GM12878 (cell line): ENCODE data around the gene UTF1. TPM values are rescaled to one million over a fixed set of nuclear protein-coding genes. Genes with fewer than 3 reads are reported as not detected.

Source experiments
- ATAC-seq: fragments of 200-7000 bp; cut with Tn5 transposase; 3 replicates; pipeline ENCODE4 v1.9.1; 2020; ENCODE audit warnings: mild to moderate bottlenecking, moderate library complexity
- BruUV-seq: library from RNA; stranded (reverse); fragments of 400-500 nt; replicated peaks from 2 replicates; lab custom pipeline; 2021; lab: Mats Ljungman, UMichigan
- CTCF ChIA-PET: fragments of 300-600 bp; sonication (Branson Sonifier 250); formaldehyde crosslinking; extraction: SDS; loops from one replicate; lab custom pipeline; 2021; ENCODE audit warnings: inconsistent platforms; lab: Yijun Ruan, JAX
- POLR2A ChIA-PET: fragments of 350-600 bp; formaldehyde crosslinking; extraction: SDS; loops from one replicate; lab custom pipeline; 2021; ENCODE audit warnings: inconsistent platforms; lab: Charles Lee
- RAD21 ChIA-PET: fragments of 300-600 bp; sonication (Branson Sonifier 250); formaldehyde crosslinking; loops from one replicate; lab custom pipeline; 2023; ENCODE audit warnings: antibody characterized with exemption; ENCODE audit not compliant: unreplicated experiment; lab: Charles Lee
- SMC1A ChIA-PET: fragments of 300-600 bp; sonication (Branson Sonifier 250); formaldehyde crosslinking; loops from one replicate; lab custom pipeline; 2023; ENCODE audit not compliant: unreplicated experiment, uncharacterized antibody; lab: Charles Lee
- DNase-seq: peaks from one replicate; pipeline ENCODE4 v3.0.0-alpha.2; 2011; ENCODE audit warnings: low read depth, low spot score
- FAIRE-seq: peaks from 3 replicates; lab custom pipeline; 2011; peaks lifted over from hg19 to GRCh38; lab: Jason Lieb, UNC
- H2AFZ ChIP-seq: 2 replicates; pipeline ENCODE4 v1.6.0; 2011; ENCODE audit warnings: low read depth, low read length, control low read depth; ENCODE audit not compliant: control insufficient read depth
- H3K27ac ChIP-seq: 2 replicates; pipeline ENCODE4 v1.5.1; 2011; ENCODE audit warnings: control low read depth; ENCODE audit not compliant: control insufficient read depth, insufficient read depth
- H3K27me3 ChIP-seq, 2 experiments: replicated peaks in 1 of 2; 2 replicates each; pipeline versions ENCODE4 v1.6.0 to v1.6.1; 2011; ENCODE audit warnings: low read length in 1 of 2; ENCODE audit not compliant: control insufficient read depth in 2 of 2, insufficient read depth in 2 of 2
- H3K36me3 ChIP-seq, 2 experiments: 2 replicates each; pipeline ENCODE4 v1.5.1; 2011; ENCODE audit warnings: low read length in 1 of 2; ENCODE audit not compliant: control insufficient read depth in 2 of 2, insufficient read depth in 2 of 2
- H3K4me1 ChIP-seq: 2 replicates; pipeline ENCODE4 v1.6.1; 2011; ENCODE audit warnings: mild to moderate bottlenecking, low read length, moderate library complexity, mixed read lengths; ENCODE audit not compliant: control insufficient read depth, insufficient read depth
- H3K4me2 ChIP-seq: 2 replicates; pipeline ENCODE4 v1.6.0; 2011; ENCODE audit warnings: control low read depth; ENCODE audit not compliant: control insufficient read depth, insufficient read depth
- H3K4me3 ChIP-seq: fragments of 200-600 bp; sonication (generic); 2 replicates; pipeline ENCODE4 v1.5.1; 2016
- H3K79me2 ChIP-seq: 2 replicates; pipeline ENCODE4 v1.6.0; 2011; ENCODE audit warnings: low read length; ENCODE audit not compliant: control insufficient read depth, insufficient read depth
- H3K9ac ChIP-seq: 2 replicates; pipeline ENCODE4 v1.8.0; 2011; ENCODE audit warnings: low read length, control low read depth, mixed read lengths; ENCODE audit not compliant: control insufficient read depth, insufficient read depth
- H3K9me3 ChIP-seq: replicated peaks from 3 replicates; pipeline ENCODE4 v1.5.1; 2011; ENCODE audit warnings: mild to moderate bottlenecking, low read length; ENCODE audit not compliant: control insufficient read depth, insufficient read depth
- H4K20me1 ChIP-seq: 2 replicates; pipeline ENCODE4 v1.6.0; 2011; ENCODE audit not compliant: control insufficient read depth, insufficient read depth
- MTA2 ChIP-seq: fragments of 450-650 bp; IDR thresholded peaks from 2 replicates; pipeline ENCODE4 v1.6.1; 2016; ENCODE audit warnings: low read depth, mild to moderate bottlenecking, moderate library complexity
- NFYA ChIP-seq: IDR thresholded peaks from 2 replicates; pipeline ENCODE4 v1.6.1; 2011; ENCODE audit warnings: low read depth, mild to moderate bottlenecking, low read length, improper control_type of control experiment, borderline replicate concordance
- SIN3A ChIP-seq: IDR thresholded peaks from 2 replicates; pipeline ENCODE4 v1.6.1; 2012; ENCODE audit warnings: low read depth, low read length, improper control_type of control experiment
- TARDBP ChIP-seq: IDR thresholded peaks from 2 replicates; pipeline ENCODE4 v1.6.1; 2016; ENCODE audit warnings: borderline replicate concordance
- TCF12 ChIP-seq: IDR thresholded peaks from 2 replicates; pipeline ENCODE4 v1.6.1; 2011; ENCODE audit warnings: low read depth, mild to moderate bottlenecking, low read length
- ZNF217 ChIP-seq: fragments of 450-650 bp; IDR thresholded peaks from 2 replicates; pipeline ENCODE4 v1.6.1; 2017; ENCODE audit warnings: antibody characterized with exemption, mild to moderate bottlenecking
- ZNF274 ChIP-seq: IDR thresholded peaks from one replicate; pipeline ENCODE4 v1.8.0; 2011; ENCODE audit not compliant: insufficient read length, insufficient read depth
- WGBS: methylation state at CpG from one replicate; pipeline ENCODE4 v1.1.6; 2016; ENCODE audit warnings: low lambda C conversion rate; ENCODE audit not compliant: insufficient replicate concordance, insufficient coverage; ENCODE audit errors: missing lambda C conversion rate; 5-methylcytosine and 5-hydroxymethylcytosine counted together
- in situ Hi-C: fragments of 300-500 bp; cut with MboI; formaldehyde crosslinking; loops from 9 replicates; pipeline ENCODE4 v1.14.3; 2018; ENCODE audit warnings: mixed read lengths
- intact Hi-C: fragments of 100-400 bp; cut with micrococcal nuclease; formaldehyde crosslinking; loops from one replicate; pipeline ENCODE4 v1.14.2; 2022; ENCODE audit not compliant: unreplicated experiment
- polyA plus RNA-seq, 11 experiments: library from polyadenylated mRNA; depleted of rRNA in 4 of 11; unstranded in 6 of 11; stranded (reverse) in 5 of 11; fragments of >200 nt; fragmentation: Nextera tagmentation in 4 of 11; fragmentation: Illumina TruSeq in 1 of 11; extraction: Ambion mirVana in 4 of 11; extraction: Trizol in 1 of 11; gene quantifications; 1 replicate in 1 of 11; 2 replicates in 10 of 11; pipeline versions ENCODE4 v1.2.1 to v1.2.3, GENCODE V29; 2011 to 2016; ENCODE audit warnings: inconsistent platforms in 2 of 11, missing spikeins in 2 of 11, low read depth in 1 of 11
- total RNA-seq, 4 experiments: library from RNA; depleted of rRNA in 3 of 4; stranded (reverse); fragments of >200 nt in 3 of 4; fragmentation: Illumina TruSeq in 1 of 4; extraction: Trizol in 1 of 4; gene quantifications; 2 replicates each; pipeline versions ENCODE4 v1.2.1 to v1.2.3, GENCODE V29; 2013 to 2021
- TF ChIP-seq, protein P1 (sequence below): fragments of 450-650 bp; IDR thresholded peaks from 2 replicates; pipeline ENCODE4 v1.6.1; 2016; ENCODE audit warnings: mild to moderate bottlenecking, moderate library complexity, borderline replicate concordance

Gene UTF1
- total and polyA plus RNA-seq, 10 of the 15 experiments (the other 5 are each of a cell fraction or from before 2014, with no cell fraction given) = not detected

DNA sequence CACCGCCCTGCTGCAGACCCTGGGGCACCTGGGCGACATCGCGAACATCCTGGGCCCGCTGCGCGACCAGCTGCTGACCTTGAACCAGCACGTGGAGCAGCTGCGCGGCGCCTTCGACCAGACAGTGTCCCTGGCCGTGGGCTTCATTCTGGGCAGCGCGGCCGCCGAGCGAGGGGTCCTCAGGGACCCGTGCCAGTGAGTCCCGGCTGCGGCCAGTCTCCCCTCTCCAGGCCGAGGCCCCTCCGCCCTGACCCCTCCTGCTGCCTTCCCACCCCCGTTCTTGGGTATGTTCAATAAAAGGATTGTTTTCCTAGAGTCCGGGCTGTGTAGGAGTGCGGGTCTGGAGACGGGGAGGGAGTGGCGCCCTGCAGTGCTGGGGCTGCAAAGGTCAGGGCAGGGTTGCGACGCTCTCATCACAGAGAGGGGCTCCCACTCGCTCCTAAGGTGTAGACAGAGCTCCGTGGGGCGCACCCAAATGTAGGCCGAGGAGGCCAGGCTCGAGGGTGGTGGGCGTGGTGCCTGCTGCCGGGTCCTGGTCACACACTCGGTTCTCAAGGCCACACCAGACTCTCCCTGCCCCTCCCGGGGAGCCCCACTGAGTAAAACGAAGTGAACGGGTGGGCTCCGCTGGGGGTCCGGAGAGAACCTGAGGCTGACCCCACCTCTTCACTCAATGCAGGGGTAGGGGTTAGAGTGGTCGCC, 1.4 kb downstream of the UTF1 start:
- Histone ChIP-seq H3K36me3 (no peaks in the 10 kb centered on the region), H3K27me3 (peaks cover 1 to 3% of the 10 kb centered on the region in 2 experiments; a peak in 2 of 4 replicates), H3K4me2 (no peak overlapping the region), H3K4me3 (no peak overlapping the region), H3K4me1 (no peaks in the 10 kb centered on the region), H2AFZ (no peak overlapping the region), H3K9me3 (no peaks in the 10 kb centered on the region), H3K9ac (no peak overlapping the region), H4K20me1 (no peaks in the 10 kb centered on the region), H3K27ac (no peak overlapping the region), H3K79me2 (no peaks in the 10 kb centered on the region)
- ChIA-PET RAD21 (no interaction called here), POLR2A (no interaction called here), SMC1A (no interaction called here), CTCF (no interaction called here)
- no peak for ATAC-seq
- in situ Hi-C loops (no loop called here), intact Hi-C loops (no loop called here)
- no peak for FAIRE-seq
- DNase-seq = no peak
- WGBS = 64% methylated on average over 24 of the region's 44 CpGs
- no TSS peak for BruUV-seq
- no peak for TF ChIP-seq TARDBP
- no peak for TF ChIP-seq ZNF217
- TF ChIP-seq, protein P1, sequence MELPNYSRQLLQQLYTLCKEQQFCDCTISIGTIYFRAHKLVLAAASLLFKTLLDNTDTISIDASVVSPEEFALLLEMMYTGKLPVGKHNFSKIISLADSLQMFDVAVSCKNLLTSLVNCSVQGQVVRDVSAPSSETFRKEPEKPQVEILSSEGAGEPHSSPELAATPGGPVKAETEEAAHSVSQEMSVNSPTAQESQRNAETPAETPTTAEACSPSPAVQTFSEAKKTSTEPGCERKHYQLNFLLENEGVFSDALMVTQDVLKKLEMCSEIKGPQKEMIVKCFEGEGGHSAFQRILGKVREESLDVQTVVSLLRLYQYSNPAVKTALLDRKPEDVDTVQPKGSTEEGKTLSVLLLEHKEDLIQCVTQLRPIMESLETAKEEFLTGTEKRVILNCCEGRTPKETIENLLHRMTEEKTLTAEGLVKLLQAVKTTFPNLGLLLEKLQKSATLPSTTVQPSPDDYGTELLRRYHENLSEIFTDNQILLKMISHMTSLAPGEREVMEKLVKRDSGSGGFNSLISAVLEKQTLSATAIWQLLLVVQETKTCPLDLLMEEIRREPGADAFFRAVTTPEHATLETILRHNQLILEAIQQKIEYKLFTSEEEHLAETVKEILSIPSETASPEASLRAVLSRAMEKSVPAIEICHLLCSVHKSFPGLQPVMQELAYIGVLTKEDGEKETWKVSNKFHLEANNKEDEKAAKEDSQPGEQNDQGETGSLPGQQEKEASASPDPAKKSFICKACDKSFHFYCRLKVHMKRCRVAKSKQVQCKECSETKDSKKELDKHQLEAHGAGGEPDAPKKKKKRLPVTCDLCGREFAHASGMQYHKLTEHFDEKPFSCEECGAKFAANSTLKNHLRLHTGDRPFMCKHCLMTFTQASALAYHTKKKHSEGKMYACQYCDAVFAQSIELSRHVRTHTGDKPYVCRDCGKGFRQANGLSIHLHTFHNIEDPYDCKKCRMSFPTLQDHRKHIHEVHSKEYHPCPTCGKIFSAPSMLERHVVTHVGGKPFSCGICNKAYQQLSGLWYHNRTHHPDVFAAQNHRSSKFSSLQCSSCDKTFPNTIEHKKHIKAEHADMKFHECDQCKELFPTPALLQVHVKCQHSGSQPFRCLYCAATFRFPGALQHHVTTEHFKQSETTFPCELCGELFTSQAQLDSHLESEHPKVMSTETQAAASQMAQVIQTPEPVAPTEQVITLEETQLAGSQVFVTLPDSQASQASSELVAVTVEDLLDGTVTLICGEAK = no peak
- no peak for TF ChIP-seq TCF12
- no peak for TF ChIP-seq ZNF274
- no peak for TF ChIP-seq NFYA
- no peak for TF ChIP-seq SIN3A
- no peak for TF ChIP-seq MTA2
